HG03175 (cell line): ENCODE data around the gene CTXND1.

Experiments used
- ATAC-seq: cut with Tn5 transposase; IDR thresholded peaks from one replicate; pipeline ENCODE4 v1.9.1; 2021; ENCODE audit warnings: mild to moderate bottlenecking, moderate library complexity; ENCODE audit not compliant: unreplicated experiment

The CTXND1 gene

GRCh38 chr15:80259942-80260510, 8.0 kb upstream of the CTXND1 start:
- no peak for ATAC-seq

GRCh38 chr15:80251428-80252120, 439 bp downstream of the CTXND1 start:
- no peak for ATAC-seq

GRCh38 chr15:80250614-80251427, 1.2 kb downstream of the CTXND1 start:
- no peak for ATAC-seq

GRCh38 chr15:80249973-80250372, 2.0 kb downstream of the CTXND1 start:
- ATAC-seq, result no peak

- ATAC-seq, result no peak
These were observed 4.7 kb downstream of the CTXND1 start for GRCh38 chr15:80247320-80247719.

- no peak for ATAC-seq
These were observed 5.6 kb downstream of the CTXND1 start for GRCh38 chr15:80246425-80246894.

- no peak for ATAC-seq
These were observed 9.2 kb downstream of the CTXND1 start for GRCh38 chr15:80242802-80243201.

GRCh38 chr15:80242132-80242769, 9.8 kb downstream of the CTXND1 start:
- ATAC-seq, result no peak

GRCh38 chr15:80241508-80241907, 10.5 kb downstream of the CTXND1 start:
- no peak for ATAC-seq

GRCh38 chr15:80240276-80240675, 11.7 kb downstream of the CTXND1 start:
- no peak for ATAC-seq

GRCh38 chr15:80234883-80235282, 17.1 kb downstream of the CTXND1 start:
- ATAC-seq, result no peak

GRCh38 chr15:80233581-80233980, 18.4 kb downstream of the CTXND1 start:
- no peak for ATAC-seq

- no peak for ATAC-seq
These were observed 20.6 kb downstream of the CTXND1 start for GRCh38 chr15:80231371-80231770.

- no peak for ATAC-seq
These were observed 22.9 kb downstream of the CTXND1 start for GRCh38 chr15:80228959-80229610.

GRCh38 chr15:80219955-80220354, 32.1 kb downstream of the CTXND1 start:
- no peak for ATAC-seq

- ATAC-seq, result no peak
These were observed 34.6 kb downstream of the CTXND1 start for GRCh38 chr15:80217327-80217900.

GRCh38 chr15:80216911-80217310, 35.1 kb downstream of the CTXND1 start:
- no peak for ATAC-seq

- ATAC-seq, result no peak
These were observed 35.9 kb downstream of the CTXND1 start for GRCh38 chr15:80216141-80216540.

GRCh38 chr15:80214910-80215309, 37.1 kb downstream of the CTXND1 start:
- no peak for ATAC-seq

- no peak for ATAC-seq
These were observed 40.0 kb downstream of the CTXND1 start for GRCh38 chr15:80211976-80212375.
